ENCODE data around the gene DNAJB5. TPM values are rescaled to one million over a fixed set of nuclear protein-coding genes. Genes with fewer than 3 reads are reported as not detected.
A peak's percentile ranks its signal among the peaks of the same experiment; 100 is the strongest.

Gene DNAJB5
- total and polyA plus RNA-seq, 2 donors from 2014 or later = 9.7 to 10.6 TPM

GRCh38 chr9:35035851-35036701 lies 46.5 kb downstream of the DNAJB5 start:
- Histone ChIP-seq H3K36me3 (ENCODE audit: control insufficient read depth in 2 of 3, insufficient read depth in 3 of 3, low read length in 3 of 3) (no peaks in the 10 kb centered on the region), H3K27ac (ENCODE audit: low read depth in 2 of 2, low read length in 2 of 2) (no peak overlapping the region), H3K4me1 (ENCODE audit: control insufficient read depth in 2 of 3, insufficient read depth in 2 of 3, low read depth in 1 of 3, low read length in 3 of 3) (peaks cover 0 to 2% (median 0%) of the 10 kb centered on the region in 3 donors), H3K4me3 (ENCODE audit: low read length in 3 of 3) (peak overlapping the region in 2 of 3 donors; percentile 29 to 33), H3K9me3 (ENCODE audit: control insufficient read depth in 2 of 3, insufficient read depth in 1 of 3, low read length in 3 of 3) (no peaks in the 10 kb centered on the region), H3K9ac (ENCODE audit: low read length in 3 of 3) (peak overlapping the region in 1 of 3 donors; percentile 16), H3K27me3 (ENCODE audit: control insufficient read depth, insufficient read depth, low read length) (no peaks in the 10 kb centered on the region)
- TF ChIP-seq CTCF (IDR thresholded peaks at IDR 0.05; ENCODE audit: borderline replicate concordance, extremely low read depth, insufficient read depth) = peak; percentile 2
- intact Hi-C loops (cut with DNase I) = no loop called here
- DNase-seq (peak; percentile 33 to 85 (median 49)), FAIRE-seq (no peak)

- FAIRE-seq (no peak), DNase-seq (no peak)
- H3K27ac ChIP-seq (ENCODE audit: low read depth in 2 of 2, low read length in 2 of 2) = no peak overlapping the region
- no peaks in the 10 kb centered on the region for H3K4me1 ChIP-seq (ENCODE audit: control insufficient read depth in 2 of 3, insufficient read depth in 2 of 3, low read depth in 1 of 3, low read length in 3 of 3)
- no peak for TF ChIP-seq CTCF (IDR thresholded peaks at IDR 0.05; ENCODE audit: borderline replicate concordance, extremely low read depth, insufficient read depth)
- intact Hi-C loops (cut with DNase I) = no loop called here
- H3K27me3 ChIP-seq (ENCODE audit: control insufficient read depth, insufficient read depth, low read length) = no peaks in the 10 kb centered on the region
- H3K36me3 ChIP-seq (ENCODE audit: control insufficient read depth in 2 of 3, insufficient read depth in 3 of 3, low read length in 3 of 3) = peaks cover 3 to 15% (median 6%) of the 10 kb centered on the region in 3 donors
- H3K9me3 ChIP-seq (ENCODE audit: control insufficient read depth in 2 of 3, insufficient read depth in 1 of 3, low read length in 3 of 3) = no peaks in the 10 kb centered on the region
- no peak overlapping the region for H3K4me3 ChIP-seq (ENCODE audit: low read length in 3 of 3)
- no peak overlapping the region for H3K9ac ChIP-seq (ENCODE audit: low read length in 3 of 3)
These were observed 52.6 kb downstream of the DNAJB5 start for GRCh38 chr9:35042081-35042604.

GRCh38 chr9:35042891-35043545 lies 53.5 kb downstream of the DNAJB5 start:
- H3K36me3 ChIP-seq (ENCODE audit: control insufficient read depth in 2 of 3, insufficient read depth in 3 of 3, low read length in 3 of 3) = peaks cover 3 to 15% (median 6%) of the 10 kb centered on the region in 3 donors
- H3K9me3 ChIP-seq (ENCODE audit: control insufficient read depth in 2 of 3, insufficient read depth in 1 of 3, low read length in 3 of 3) = no peaks in the 10 kb centered on the region
- intact Hi-C loops (cut with DNase I) = no loop called here
- no peaks in the 10 kb centered on the region for H3K4me1 ChIP-seq (ENCODE audit: control insufficient read depth in 2 of 3, insufficient read depth in 2 of 3, low read depth in 1 of 3, low read length in 3 of 3)
- H3K9ac ChIP-seq (ENCODE audit: low read length in 3 of 3) = no peak overlapping the region
- H3K4me3 ChIP-seq (ENCODE audit: low read length in 3 of 3) = no peak overlapping the region
- DNase-seq (no peak), FAIRE-seq (no peak)
- no peaks in the 10 kb centered on the region for H3K27me3 ChIP-seq (ENCODE audit: control insufficient read depth, insufficient read depth, low read length)
- H3K27ac ChIP-seq (ENCODE audit: low read depth in 2 of 2, low read length in 2 of 2) = no peak overlapping the region
- TF ChIP-seq CTCF (IDR thresholded peaks at IDR 0.05; ENCODE audit: borderline replicate concordance, extremely low read depth, insufficient read depth) = no peak
